ENCODE measurements around the gene EN1. TPM values are rescaled to one million over a fixed set of nuclear protein-coding genes. Genes with fewer than 3 reads are reported as not detected.

EN1 gene
- polyA plus RNA-seq, 1 donor (not counting 4 experiments of a cell fraction or from before 2014, with no cell fraction given) = 0.05 TPM

- no peak overlapping the region for H2AFZ ChIP-seq (ENCODE audit: control insufficient read depth, low read length)
- H3K9me3 ChIP-seq (ENCODE audit: control insufficient read depth, low read depth, low read length) = no peaks in the 10 kb centered on the region
- H3K4me3 ChIP-seq (ENCODE audit: control insufficient read depth in 2 of 3, extremely low read depth in 1 of 3, insufficient read depth in 2 of 3, low read depth in 1 of 3, low read length in 3 of 3) = no peak overlapping the region
- DNase-seq (ENCODE audit: low read depth, low spot score) (no peak), FAIRE-seq (no peak)
- no peaks in the 10 kb centered on the region for H4K20me1 ChIP-seq (ENCODE audit: control insufficient read depth, extremely low read depth, insufficient read depth, low read length)
- no peak overlapping the region for H3K27ac ChIP-seq (ENCODE audit: control insufficient read depth, insufficient read depth, low read length)
- H3K27me3 ChIP-seq (ENCODE audit: control insufficient read depth, extremely low read depth, insufficient read depth, low read length) = peaks cover 38% of the 10 kb centered on the region
- dilution Hi-C loops (cut with MboI; ENCODE audit: extremely low pct_ligation_motif_present, low sequenced_read_pairs) = no loop called here
- H3K9me1 ChIP-seq (ENCODE audit: control insufficient read depth, extremely low read depth, insufficient read depth, low read length) = no peaks in the 10 kb centered on the region
- no peak overlapping the region for H3K4me2 ChIP-seq (ENCODE audit: control insufficient read depth, extremely low read depth, insufficient read depth, low read depth, low read length)
- no peaks in the 10 kb centered on the region for H3K79me2 ChIP-seq (ENCODE audit: control insufficient read depth, insufficient read depth, low read length)
- H3K4me1 ChIP-seq (ENCODE audit: control insufficient read depth, extremely low read depth, insufficient read depth, low read length) = peaks cover 3% of the 10 kb centered on the region
- TF ChIP-seq CTCF (optimal IDR thresholded peaks at IDR 0.05 in 1 of 3, IDR thresholded peaks at IDR 0.05 in 1 of 3, conservative IDR thresholded peaks at IDR 0.05 in 1 of 3; ENCODE audit: extremely low read depth in 1 of 3, insufficient read depth in 2 of 3, low read length in 3 of 3) (no peak), EZH2 (IDR thresholded peaks at IDR 0.05; ENCODE audit: low read length) (no peak)
- H3K9ac ChIP-seq (ENCODE audit: control insufficient read depth, extremely low read depth, insufficient read depth, low read length) = no peak overlapping the region
- H3K36me3 ChIP-seq (ENCODE audit: control insufficient read depth in 2 of 2, extremely low read depth in 1 of 2, insufficient read depth in 2 of 2, low read length in 2 of 2) = no peaks in the 10 kb centered on the region
Observed at GRCh38 chr2:118841828-118842461, 5.5 kb downstream of the EN1 start.

GRCh38 chr2:118841450-118841827 is 6.0 kb downstream of the EN1 start:
- Histone ChIP-seq H3K4me1 (ENCODE audit: control insufficient read depth, extremely low read depth, insufficient read depth, low read length) (peaks cover 3% of the 10 kb centered on the region), H4K20me1 (ENCODE audit: control insufficient read depth, extremely low read depth, insufficient read depth, low read length) (no peaks in the 10 kb centered on the region), H3K79me2 (ENCODE audit: control insufficient read depth, insufficient read depth, low read length) (no peaks in the 10 kb centered on the region), H3K9me3 (ENCODE audit: control insufficient read depth, low read depth, low read length) (no peaks in the 10 kb centered on the region), H2AFZ (ENCODE audit: control insufficient read depth, low read length) (no peak overlapping the region), H3K4me2 (ENCODE audit: control insufficient read depth, extremely low read depth, insufficient read depth, low read depth, low read length) (no peak overlapping the region), H3K27ac (ENCODE audit: control insufficient read depth, insufficient read depth, low read length) (no peak overlapping the region), H3K9me1 (ENCODE audit: control insufficient read depth, extremely low read depth, insufficient read depth, low read length) (no peaks in the 10 kb centered on the region), H3K9ac (ENCODE audit: control insufficient read depth, extremely low read depth, insufficient read depth, low read length) (no peak overlapping the region), H3K27me3 (ENCODE audit: control insufficient read depth, extremely low read depth, insufficient read depth, low read length) (peaks cover 43% of the 10 kb centered on the region), H3K36me3 (ENCODE audit: control insufficient read depth in 2 of 2, extremely low read depth in 1 of 2, insufficient read depth in 2 of 2, low read length in 2 of 2) (no peaks in the 10 kb centered on the region), H3K4me3 (ENCODE audit: control insufficient read depth in 2 of 3, extremely low read depth in 1 of 3, insufficient read depth in 2 of 3, low read depth in 1 of 3, low read length in 3 of 3) (no peak overlapping the region)
- DNase-seq (ENCODE audit: low read depth, low spot score) = no peak
- dilution Hi-C loops (cut with MboI; ENCODE audit: extremely low pct_ligation_motif_present, low sequenced_read_pairs) = no loop called here
- no peak for FAIRE-seq
- TF ChIP-seq EZH2 (IDR thresholded peaks at IDR 0.05; ENCODE audit: low read length) (no peak), CTCF (optimal IDR thresholded peaks at IDR 0.05 in 1 of 3, IDR thresholded peaks at IDR 0.05 in 1 of 3, conservative IDR thresholded peaks at IDR 0.05 in 1 of 3; ENCODE audit: extremely low read depth in 1 of 3, insufficient read depth in 2 of 3, low read length in 3 of 3) (no peak)

Measured in keratinocyte (primary cell).